ENCODE results near the gene APPBP2. TPM values are rescaled to one million over a fixed set of nuclear protein-coding genes. Genes with fewer than 3 reads are reported as not detected.
"Not testable (repeated sequence)": the region's sequence is repeated elsewhere in the genome, so short reads cannot be mapped to it uniquely, and the experiment has no call there.

The APPBP2 gene
- total and polyA plus RNA-seq, 8 donors, result 37.5 to 71.9 (median 61.9) TPM

DNA sequence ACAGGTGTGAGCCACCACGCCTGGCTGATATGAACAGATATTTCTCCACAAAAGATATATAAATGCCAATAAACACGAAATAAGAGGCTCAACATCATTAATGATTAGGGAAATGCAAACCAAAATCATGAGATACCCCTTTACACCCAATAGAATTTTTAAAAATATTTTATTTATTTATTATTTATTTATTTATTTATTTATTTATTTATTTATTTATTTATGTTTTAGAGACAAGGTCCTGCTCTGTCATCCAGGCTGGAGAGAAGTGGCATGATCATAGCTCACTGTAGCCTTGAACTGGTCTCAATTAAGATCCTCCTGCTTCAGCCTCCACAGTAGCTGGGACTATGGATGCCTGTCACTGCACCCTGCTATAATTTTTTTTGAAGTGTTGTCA lies 30.8 kb downstream of the APPBP2 start:
- H3K36me3 ChIP-seq, result peaks cover 0 to 96% of the 10 kb centered on the region in 2 donors
- H3K4me3 ChIP-seq, result no peak overlapping the region
- H3K9me3 ChIP-seq, result peaks cover 0 to 26% of the 10 kb centered on the region in 2 donors
- no peak for TF ChIP-seq CTCF (IDR thresholded peaks at IDR 0.05)
- no peak for DNase-seq
- H3K27me3 ChIP-seq, result no peaks in the 10 kb centered on the region
- H3K27ac ChIP-seq, result no peak overlapping the region
- H3K4me1 ChIP-seq, result no peaks in the 10 kb centered on the region
- ATAC-seq, result no peak
- intact Hi-C loops (cut with DNase I), result no loop called here

DNA sequence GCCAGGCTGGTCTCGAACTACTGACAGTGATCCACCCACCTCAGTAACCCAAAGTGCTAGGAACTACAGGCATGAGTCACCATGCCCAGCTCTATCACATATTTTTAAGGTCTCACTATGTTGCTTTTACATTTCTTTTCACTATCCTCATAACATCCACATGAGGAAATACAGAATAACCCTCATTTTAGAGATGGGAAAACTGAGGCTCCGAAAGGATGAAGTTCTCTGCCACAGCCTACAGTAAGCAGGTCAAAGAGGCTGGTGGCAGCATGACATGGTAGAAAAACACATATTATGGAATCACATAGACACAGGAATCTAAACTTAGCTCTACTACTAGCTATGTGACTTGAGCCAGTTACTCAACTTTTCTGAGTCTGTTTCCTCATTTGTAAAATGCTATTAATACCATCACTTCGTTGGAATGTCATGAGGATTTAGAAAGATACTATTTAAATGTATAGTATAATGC lies 32.2 kb downstream of the APPBP2 start:
- intact Hi-C loops (cut with DNase I), result no loop called here
- no peak for TF ChIP-seq CTCF (IDR thresholded peaks at IDR 0.05)
- ATAC-seq (no peak), DNase-seq (no peak)
- Histone ChIP-seq H3K27me3 (no peaks in the 10 kb centered on the region), H3K27ac (no peak overlapping the region), H3K9me3 (peaks cover 0 to 26% of the 10 kb centered on the region in 2 donors), H3K4me3 (no peak overlapping the region), H3K4me1 (no peaks in the 10 kb centered on the region), H3K36me3 (peaks cover 0 to 93% of the 10 kb centered on the region in 2 donors)

- peaks cover 0 to 26% of the 10 kb centered on the region in 2 donors for H3K9me3 ChIP-seq
- ATAC-seq, result no peak
- no peaks in the 10 kb centered on the region for H3K27me3 ChIP-seq
- TF ChIP-seq CTCF (IDR thresholded peaks at IDR 0.05), result no peak
- no peak for DNase-seq
- no peak overlapping the region for H3K27ac ChIP-seq
- peaks cover 0 to 92% of the 10 kb centered on the region in 2 donors for H3K36me3 ChIP-seq
- intact Hi-C loops (cut with DNase I), result no loop called here
- H3K4me1 ChIP-seq, result no peaks in the 10 kb centered on the region
- H3K4me3 ChIP-seq, result no peak overlapping the region
These were observed 34.3 kb downstream of the APPBP2 start for GRCh38 chr17:60491771-60492170.

- intact Hi-C loops (cut with DNase I); H3K27me3 ChIP-seq; H3K4me1 ChIP-seq; ATAC-seq; H3K4me3 ChIP-seq; DNase-seq; H3K27ac ChIP-seq: not testable (repeated sequence)
- Histone ChIP-seq H3K9me3 (peaks cover 0 to 26% of the 10 kb centered on the region in 2 donors), H3K36me3 (peaks cover 0 to 82% of the 10 kb centered on the region in 2 donors)
These were observed 35.4 kb downstream of the APPBP2 start for GRCh38 chr17:60490594-60490993.

GRCh38 chr17:60481604-60482003 lies 44.4 kb downstream of the APPBP2 start:
- peaks cover 0 to 21% of the 10 kb centered on the region in 2 donors for H3K36me3 ChIP-seq
- TF ChIP-seq CTCF (IDR thresholded peaks at IDR 0.05), result no peak
- intact Hi-C loops (cut with DNase I), result no loop called here
- ATAC-seq (no peak), DNase-seq (no peak)
- H3K9me3 ChIP-seq, result no peaks in the 10 kb centered on the region
- no peak overlapping the region for H3K4me3 ChIP-seq
- H3K27ac ChIP-seq, result no peak overlapping the region
- no peaks in the 10 kb centered on the region for H3K4me1 ChIP-seq
- no peaks in the 10 kb centered on the region for H3K27me3 ChIP-seq

GRCh38 chr17:60473788-60474187 lies 52.3 kb downstream of the APPBP2 start:
- no peaks in the 10 kb centered on the region for H3K27me3 ChIP-seq
- ATAC-seq (no peak), DNase-seq (no peak)
- intact Hi-C loops (cut with DNase I), result no loop called here
- no peak overlapping the region for H3K27ac ChIP-seq
- peaks cover 0 to 13% of the 10 kb centered on the region in 2 donors for H3K4me1 ChIP-seq
- H3K9me3 ChIP-seq, result no peaks in the 10 kb centered on the region
- H3K4me3 ChIP-seq, result no peak overlapping the region
- TF ChIP-seq CTCF (IDR thresholded peaks at IDR 0.05), result no peak
- peaks cover 0 to 47% of the 10 kb centered on the region in 2 donors for H3K36me3 ChIP-seq
